ENCODE measurements around the gene KIAA0319L. TPM values are rescaled to one million over a fixed set of nuclear protein-coding genes. Genes with fewer than 3 reads are reported as not detected.

KIAA0319L gene
- total RNA-seq, 1 experiment from 2014 or later = 70.0 TPM

DNA sequence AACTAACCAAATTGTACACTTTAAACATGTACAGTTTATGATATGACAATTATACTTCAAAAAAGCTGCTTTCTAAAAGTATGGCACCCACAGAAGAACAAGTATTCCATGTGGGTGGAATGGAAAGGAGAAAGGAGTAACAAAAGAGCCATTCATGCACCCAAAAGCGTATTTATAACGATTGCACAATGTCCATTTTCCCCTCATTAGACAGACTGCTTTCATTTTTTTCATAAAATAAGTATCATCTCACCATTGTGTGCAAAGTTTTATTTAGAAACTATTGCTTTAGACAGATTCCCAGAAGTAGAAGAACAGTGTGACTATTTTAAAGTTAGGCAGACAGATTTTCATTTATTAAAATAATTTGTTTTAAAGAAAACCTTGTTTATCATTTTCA, 59.6 kb downstream of the KIAA0319L start (continued):
- TF ChIP-seq CREB1 (CRISPR knock-in tag; IDR thresholded peaks at IDR 0.05) (no peak), ZNF263 (CRISPR knock-in tag; IDR thresholded peaks at IDR 0.05; ENCODE audit: low read depth) (no peak), TEAD4 (CRISPR knock-in tag; IDR thresholded peaks at IDR 0.05) (no peak), ESRRA (CRISPR knock-in tag; IDR thresholded peaks at IDR 0.05; ENCODE audit: borderline replicate concordance) (no peak), NR3C1 (CRISPR knock-in tag; conservative IDR thresholded peaks at IDR 0.05; ENCODE audit: low read depth) (no peak), TEAD1 (CRISPR knock-in tag; IDR thresholded peaks at IDR 0.05) (no peak)
- TF ChIP-seq, protein P1, sequence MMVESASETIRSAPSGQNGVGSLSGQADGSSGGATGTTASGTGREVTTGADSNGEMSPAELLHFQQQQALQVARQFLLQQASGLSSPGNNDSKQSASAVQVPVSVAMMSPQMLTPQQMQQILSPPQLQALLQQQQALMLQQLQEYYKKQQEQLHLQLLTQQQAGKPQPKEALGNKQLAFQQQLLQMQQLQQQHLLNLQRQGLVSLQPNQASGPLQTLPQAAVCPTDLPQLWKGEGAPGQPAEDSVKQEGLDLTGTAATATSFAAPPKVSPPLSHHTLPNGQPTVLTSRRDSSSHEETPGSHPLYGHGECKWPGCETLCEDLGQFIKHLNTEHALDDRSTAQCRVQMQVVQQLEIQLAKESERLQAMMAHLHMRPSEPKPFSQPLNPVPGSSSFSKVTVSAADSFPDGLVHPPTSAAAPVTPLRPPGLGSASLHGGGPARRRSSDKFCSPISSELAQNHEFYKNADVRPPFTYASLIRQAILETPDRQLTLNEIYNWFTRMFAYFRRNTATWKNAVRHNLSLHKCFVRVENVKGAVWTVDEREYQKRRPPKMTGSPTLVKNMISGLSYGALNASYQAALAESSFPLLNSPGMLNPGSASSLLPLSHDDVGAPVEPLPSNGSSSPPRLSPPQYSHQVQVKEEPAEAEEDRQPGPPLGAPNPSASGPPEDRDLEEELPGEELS (CRISPR knock-in tag; IDR thresholded peaks at IDR 0.05) = no peak
- TF ChIP-seq, protein P2, sequence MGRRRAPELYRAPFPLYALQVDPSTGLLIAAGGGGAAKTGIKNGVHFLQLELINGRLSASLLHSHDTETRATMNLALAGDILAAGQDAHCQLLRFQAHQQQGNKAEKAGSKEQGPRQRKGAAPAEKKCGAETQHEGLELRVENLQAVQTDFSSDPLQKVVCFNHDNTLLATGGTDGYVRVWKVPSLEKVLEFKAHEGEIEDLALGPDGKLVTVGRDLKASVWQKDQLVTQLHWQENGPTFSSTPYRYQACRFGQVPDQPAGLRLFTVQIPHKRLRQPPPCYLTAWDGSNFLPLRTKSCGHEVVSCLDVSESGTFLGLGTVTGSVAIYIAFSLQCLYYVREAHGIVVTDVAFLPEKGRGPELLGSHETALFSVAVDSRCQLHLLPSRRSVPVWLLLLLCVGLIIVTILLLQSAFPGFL (CRISPR knock-in tag; IDR thresholded peaks at IDR 0.05; ENCODE audit: borderline replicate concordance) = no peak

DNA sequence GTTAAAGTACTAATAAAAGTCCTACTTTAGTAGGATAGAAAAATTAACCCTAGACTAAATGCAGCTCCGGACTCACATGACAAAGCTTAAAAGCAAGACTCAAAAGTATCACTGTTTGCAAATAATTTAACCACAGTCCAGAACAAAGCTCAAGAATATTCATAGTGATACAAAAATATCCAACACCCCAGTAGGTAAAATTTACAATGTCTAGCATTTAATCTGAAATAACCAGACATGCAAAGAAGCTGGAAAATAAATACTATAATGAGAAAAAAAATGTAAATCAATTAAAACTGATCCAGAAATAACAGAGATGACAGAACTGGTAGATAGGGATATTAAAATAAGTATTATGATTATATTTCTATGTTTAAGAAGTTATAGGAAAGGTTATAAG, 67.0 kb downstream of the KIAA0319L start:
- CTCF ChIA-PET = interaction anchor here (1.3 kb wide), 1 partner anchor 75 kb away, joined by 3 read pairs; no protein-coding TSS in a partner anchor
- no peak for ATAC-seq
- Mint-ChIP-seq H3K4me1 (no peaks in the 10 kb centered on the region; the same call in 1 of the 2 replicates), H3K9me3 (peaks cover 15% of the 10 kb centered on the region), H3K27ac (no peak overlapping the region), H3K27me3 (ENCODE audit: low read depth) (no peaks in the 10 kb centered on the region), H3K36me3 (peaks cover 43% of the 10 kb centered on the region), H3K4me3 (no peak overlapping the region)
- no peak for DNase-seq (ENCODE audit: low spot score)
- POLR2A ChIA-PET = no interaction called here
- TF ChIP-seq EMX1 (CRISPR knock-in tag; IDR thresholded peaks at IDR 0.05) (no peak), FOXP1 (CRISPR knock-in tag; IDR thresholded peaks at IDR 0.05; ENCODE audit: borderline replicate concordance) (no peak), MXD4 (CRISPR knock-in tag; IDR thresholded peaks at IDR 0.05; ENCODE audit: borderline replicate concordance) (no peak), ZNF423 (CRISPR knock-in tag; IDR thresholded peaks at IDR 0.05) (no peak), SOX15 (CRISPR knock-in tag; IDR thresholded peaks at IDR 0.05) (no peak), ZBTB21 (CRISPR knock-in tag; IDR thresholded peaks at IDR 0.05; ENCODE audit: borderline replicate concordance) (no peak), GTF2I (CRISPR knock-in tag; conservative IDR thresholded peaks at IDR 0.05) (no peak)
- TF ChIP-seq, protein P3, sequence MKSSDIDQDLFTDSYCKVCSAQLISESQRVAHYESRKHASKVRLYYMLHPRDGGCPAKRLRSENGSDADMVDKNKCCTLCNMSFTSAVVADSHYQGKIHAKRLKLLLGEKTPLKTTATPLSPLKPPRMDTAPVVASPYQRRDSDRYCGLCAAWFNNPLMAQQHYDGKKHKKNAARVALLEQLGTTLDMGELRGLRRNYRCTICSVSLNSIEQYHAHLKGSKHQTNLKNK (CRISPR knock-in tag; IDR thresholded peaks at IDR 0.05) = no peak

DNA sequence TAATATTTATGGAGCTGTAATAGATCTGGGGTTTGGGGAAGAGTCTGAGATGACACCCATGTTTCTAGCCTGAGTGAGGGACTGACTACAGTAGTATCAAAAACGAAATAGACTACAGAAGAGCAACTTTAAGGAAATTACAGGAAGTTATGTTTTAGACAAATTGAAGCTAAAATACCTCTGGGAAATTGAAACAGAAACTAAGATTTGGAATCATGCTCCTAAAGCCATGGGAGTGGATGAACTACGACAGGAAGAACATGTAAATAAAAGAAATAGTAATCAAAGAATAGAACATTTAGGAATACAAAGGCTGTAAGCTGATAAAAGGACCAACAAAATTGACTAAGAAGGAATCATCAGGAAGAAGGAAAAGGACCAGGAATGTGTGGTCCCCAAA, 68.9 kb downstream of the KIAA0319L start:
- Mint-ChIP-seq H3K36me3 (peaks cover 36% of the 10 kb centered on the region), H3K4me3 (no peak overlapping the region), H3K27me3 (ENCODE audit: low read depth) (no peaks in the 10 kb centered on the region), H3K4me1 (no peaks in the 10 kb centered on the region; the same call in 1 of the 2 replicates), H3K9me3 (peaks cover 15% of the 10 kb centered on the region), H3K27ac (no peak overlapping the region)
- CTCF ChIA-PET = no interaction called here
- POLR2A ChIA-PET = interaction anchor here (0.6 kb wide), 1 partner anchor 134 kb away, joined by 3 read pairs; no protein-coding TSS in a partner anchor
- DNase-seq (ENCODE audit: low spot score) (no peak), ATAC-seq (no peak)
- no peak for TF ChIP-seq TEAD4 (CRISPR knock-in tag; IDR thresholded peaks at IDR 0.05)
- no peak for TF ChIP-seq JUN (CRISPR knock-in tag; IDR thresholded peaks at IDR 0.05)
- TF ChIP-seq, protein P3 (CRISPR knock-in tag; IDR thresholded peaks at IDR 0.05) = no peak
- TF ChIP-seq, protein P4, sequence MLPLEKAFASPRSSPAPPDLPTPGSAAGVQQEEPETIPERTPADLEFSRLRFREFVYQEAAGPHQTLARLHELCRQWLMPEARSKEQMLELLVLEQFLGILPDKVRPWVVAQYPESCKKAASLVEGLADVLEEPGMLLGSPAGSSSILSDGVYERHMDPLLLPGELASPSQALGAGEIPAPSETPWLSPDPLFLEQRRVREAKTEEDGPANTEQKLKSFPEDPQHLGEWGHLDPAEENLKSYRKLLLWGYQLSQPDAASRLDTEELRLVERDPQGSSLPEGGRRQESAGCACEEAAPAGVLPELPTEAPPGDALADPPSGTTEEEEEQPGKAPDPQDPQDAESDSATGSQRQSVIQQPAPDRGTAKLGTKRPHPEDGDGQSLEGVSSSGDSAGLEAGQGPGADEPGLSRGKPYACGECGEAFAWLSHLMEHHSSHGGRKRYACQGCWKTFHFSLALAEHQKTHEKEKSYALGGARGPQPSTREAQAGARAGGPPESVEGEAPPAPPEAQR (CRISPR knock-in tag; IDR thresholded peaks at IDR 0.05) = no peak
- TF ChIP-seq PRRX2 (CRISPR knock-in tag; IDR thresholded peaks at IDR 0.05) = no peak
- TF ChIP-seq ZNF396 (CRISPR knock-in tag; IDR thresholded peaks at IDR 0.05; ENCODE audit: borderline replicate concordance) = no peak
- TF ChIP-seq, protein P5, sequence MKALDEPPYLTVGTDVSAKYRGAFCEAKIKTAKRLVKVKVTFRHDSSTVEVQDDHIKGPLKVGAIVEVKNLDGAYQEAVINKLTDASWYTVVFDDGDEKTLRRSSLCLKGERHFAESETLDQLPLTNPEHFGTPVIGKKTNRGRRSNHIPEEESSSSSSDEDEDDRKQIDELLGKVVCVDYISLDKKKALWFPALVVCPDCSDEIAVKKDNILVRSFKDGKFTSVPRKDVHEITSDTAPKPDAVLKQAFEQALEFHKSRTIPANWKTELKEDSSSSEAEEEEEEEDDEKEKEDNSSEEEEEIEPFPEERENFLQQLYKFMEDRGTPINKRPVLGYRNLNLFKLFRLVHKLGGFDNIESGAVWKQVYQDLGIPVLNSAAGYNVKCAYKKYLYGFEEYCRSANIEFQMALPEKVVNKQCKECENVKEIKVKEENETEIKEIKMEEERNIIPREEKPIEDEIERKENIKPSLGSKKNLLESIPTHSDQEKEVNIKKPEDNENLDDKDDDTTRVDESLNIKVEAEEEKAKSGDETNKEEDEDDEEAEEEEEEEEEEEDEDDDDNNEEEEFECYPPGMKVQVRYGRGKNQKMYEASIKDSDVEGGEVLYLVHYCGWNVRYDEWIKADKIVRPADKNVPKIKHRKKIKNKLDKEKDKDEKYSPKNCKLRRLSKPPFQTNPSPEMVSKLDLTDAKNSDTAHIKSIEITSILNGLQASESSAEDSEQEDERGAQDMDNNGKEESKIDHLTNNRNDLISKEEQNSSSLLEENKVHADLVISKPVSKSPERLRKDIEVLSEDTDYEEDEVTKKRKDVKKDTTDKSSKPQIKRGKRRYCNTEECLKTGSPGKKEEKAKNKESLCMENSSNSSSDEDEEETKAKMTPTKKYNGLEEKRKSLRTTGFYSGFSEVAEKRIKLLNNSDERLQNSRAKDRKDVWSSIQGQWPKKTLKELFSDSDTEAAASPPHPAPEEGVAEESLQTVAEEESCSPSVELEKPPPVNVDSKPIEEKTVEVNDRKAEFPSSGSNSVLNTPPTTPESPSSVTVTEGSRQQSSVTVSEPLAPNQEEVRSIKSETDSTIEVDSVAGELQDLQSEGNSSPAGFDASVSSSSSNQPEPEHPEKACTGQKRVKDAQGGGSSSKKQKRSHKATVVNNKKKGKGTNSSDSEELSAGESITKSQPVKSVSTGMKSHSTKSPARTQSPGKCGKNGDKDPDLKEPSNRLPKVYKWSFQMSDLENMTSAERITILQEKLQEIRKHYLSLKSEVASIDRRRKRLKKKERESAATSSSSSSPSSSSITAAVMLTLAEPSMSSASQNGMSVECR (CRISPR knock-in tag; IDR thresholded peaks at IDR 0.05; ENCODE audit: borderline replicate concordance) = no peak
- TF ChIP-seq FOXK1 (CRISPR knock-in tag; IDR thresholded peaks at IDR 0.05) = no peak
- TF ChIP-seq, protein P6, sequence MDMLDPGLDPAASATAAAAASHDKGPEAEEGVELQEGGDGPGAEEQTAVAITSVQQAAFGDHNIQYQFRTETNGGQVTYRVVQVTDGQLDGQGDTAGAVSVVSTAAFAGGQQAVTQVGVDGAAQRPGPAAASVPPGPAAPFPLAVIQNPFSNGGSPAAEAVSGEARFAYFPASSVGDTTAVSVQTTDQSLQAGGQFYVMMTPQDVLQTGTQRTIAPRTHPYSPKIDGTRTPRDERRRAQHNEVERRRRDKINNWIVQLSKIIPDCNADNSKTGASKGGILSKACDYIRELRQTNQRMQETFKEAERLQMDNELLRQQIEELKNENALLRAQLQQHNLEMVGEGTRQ (CRISPR knock-in tag; IDR thresholded peaks at IDR 0.05) = no peak
- TF ChIP-seq ELF4 (CRISPR knock-in tag; IDR thresholded peaks at IDR 0.05; ENCODE audit: low read depth) = no peak
- TF ChIP-seq TEAD1 (CRISPR knock-in tag; IDR thresholded peaks at IDR 0.05) = no peak
